Measurements from ENCODE around the gene CFAP46. TPM values are rescaled to one million over a fixed set of nuclear protein-coding genes. Genes with fewer than 3 reads are reported as not detected.

Gene CFAP46
- total and polyA plus RNA-seq, 2 of the 8 experiments (the other 6 are each of a cell fraction or from before 2014, with no cell fraction given) = 2.6 to 4.8 TPM

- 88% methylated on average over 17 of the region's 17 CpGs; no CpG with 5 or more reads in 1 of the 2 experiments for WGBS, 2 experiments (ENCODE audit: extremely low coverage in 1 of 2, insufficient coverage in 1 of 2, insufficient read length in 1 of 2, insufficient replicate concordance in 2 of 2, low coverage in 1 of 2, low lambda C conversion rate in 2 of 2, missing lambda C conversion rate in 1 of 2)
- no peak overlapping the region for H3K4me2 ChIP-seq (ENCODE audit: insufficient read depth in 1 of 2, low read depth in 2 of 2, low read length in 2 of 2)
- no peak overlapping the region for H2BK5ac ChIP-seq (ENCODE audit: low read depth, low read length)
- no peak overlapping the region for H3K4me3 ChIP-seq (ENCODE audit: extremely low read depth in 1 of 4, insufficient read depth in 2 of 4, low read depth in 3 of 4, low read length in 4 of 4)
- DNase-seq (ENCODE audit: low read depth in 1 of 2, low spot score in 2 of 2) (no peak), FAIRE-seq (no peak)
- no peaks in the 10 kb centered on the region for H3K27me3 ChIP-seq (replicated peaks in 1 of 4; ENCODE audit: control insufficient read depth in 3 of 4, extremely low read depth in 1 of 4, insufficient read depth in 3 of 4, low read length in 3 of 4)
- H2BK12ac ChIP-seq (ENCODE audit: low read depth, low read length) = no peak overlapping the region
- H3K27ac ChIP-seq (ENCODE audit: low read depth, low read length) = no peak overlapping the region
- no peaks in the 10 kb centered on the region; a peak in 1 of 7 replicates for H3K4me1 ChIP-seq (replicated peaks in 1 of 4; ENCODE audit: control insufficient read depth in 3 of 4, insufficient read depth in 4 of 4, low read length in 3 of 4)
- no peak overlapping the region for H4K91ac ChIP-seq (replicated peaks; ENCODE audit: insufficient read length, low read length)
- ChIA-PET POLR2A (ENCODE audit: partially characterized antibody) (no interaction called here), CTCF (ENCODE audit: partially characterized antibody) (interaction anchor here (0.9 to 3.7 kb wide), 11 partner anchors 9 to 196 kb away, joined by 3 to 18 read pairs (median 4); no protein-coding TSS in a partner anchor)
- no peak overlapping the region for H2AK5ac ChIP-seq (ENCODE audit: low read depth, low read length)
- H4K20me1 ChIP-seq (replicated peaks in 1 of 2; ENCODE audit: control insufficient read depth in 1 of 2, insufficient read depth in 2 of 2, low read length in 2 of 2) = no peaks in the 10 kb centered on the region
- no peaks in the 10 kb centered on the region for H3K79me1 ChIP-seq (ENCODE audit: low read depth, low read length)
- no peaks in the 10 kb centered on the region for H3K79me2 ChIP-seq (ENCODE audit: control insufficient read depth in 1 of 2, insufficient read depth in 2 of 2, low read length in 2 of 2)
- no peak overlapping the region for H3K14ac ChIP-seq (ENCODE audit: insufficient read length)
- H3K9me3 ChIP-seq (ENCODE audit: insufficient read depth in 2 of 2, low read depth in 1 of 2, low read length in 1 of 2) = no peaks in the 10 kb centered on the region; a peak in 1 of 4 replicates
- H2AFZ ChIP-seq (ENCODE audit: low read length) = no peak overlapping the region
- H2BK15ac ChIP-seq (ENCODE audit: low read length) = no peak overlapping the region
- H3K4ac ChIP-seq (replicated peaks; ENCODE audit: insufficient read length, low read depth, low read length) = no peak overlapping the region
- H3K23me2 ChIP-seq (ENCODE audit: low read depth, low read length) = no peaks in the 10 kb centered on the region
- no peak overlapping the region for H3K23ac ChIP-seq (ENCODE audit: insufficient read length)
- H3K56ac ChIP-seq (replicated peaks; ENCODE audit: insufficient read length, low read depth, low read length) = no peak overlapping the region
- H3K9ac ChIP-seq (replicated peaks in 1 of 4; ENCODE audit: extremely low read depth in 1 of 4, low read depth in 3 of 4, low read length in 3 of 4) = no peak overlapping the region
- H3K18ac ChIP-seq (ENCODE audit: extremely low read depth, low read length) = no peak overlapping the region
- H2BK20ac ChIP-seq (ENCODE audit: low read length) = no peak overlapping the region
- H3K36me3 ChIP-seq (ENCODE audit: control insufficient read depth in 2 of 4, insufficient read depth in 4 of 4, low read length in 3 of 4) = no peaks in the 10 kb centered on the region
- no peak overlapping the region for H2BK120ac ChIP-seq (replicated peaks; ENCODE audit: low read depth, low read length)
- no peak overlapping the region for H4K8ac ChIP-seq (ENCODE audit: extremely low read depth, insufficient read depth, low read length)
- TF ChIP-seq CTCF (IDR thresholded peaks at IDR 0.05; ENCODE audit: control extremely low read depth in 1 of 3, insufficient read depth in 1 of 3, low read depth in 1 of 3, low read length in 3 of 3) (peak in 2 of 3 experiments; percentile 6 to 13; a peak in 1 of 4 replicates), YY1 (IDR thresholded peaks at IDR 0.05; ENCODE audit: low read depth, low read length) (no peak), CBX5 (IDR thresholded peaks at IDR 0.05; ENCODE audit: low read depth, low read length) (no peak)
- H4K5ac ChIP-seq (ENCODE audit: insufficient read length, low read depth, low read length) = no peak overlapping the region
Measured at GRCh38 chr10:132850896-132851295, 91.5 kb downstream of the CFAP46 start.
